T follicular helper cell (primary cell): ENCODE results near the gene PALM3.
"Not testable (repeated sequence)": the region's sequence is repeated elsewhere in the genome, so short reads cannot be mapped to it uniquely, and the experiment has no call there.

Source experiments
- DNase-seq: peaks from one replicate; pipeline ENCODE4 v3.0.0-alpha.2; 2020; ENCODE audit warnings: low read depth

PALM3 gene

DNA sequence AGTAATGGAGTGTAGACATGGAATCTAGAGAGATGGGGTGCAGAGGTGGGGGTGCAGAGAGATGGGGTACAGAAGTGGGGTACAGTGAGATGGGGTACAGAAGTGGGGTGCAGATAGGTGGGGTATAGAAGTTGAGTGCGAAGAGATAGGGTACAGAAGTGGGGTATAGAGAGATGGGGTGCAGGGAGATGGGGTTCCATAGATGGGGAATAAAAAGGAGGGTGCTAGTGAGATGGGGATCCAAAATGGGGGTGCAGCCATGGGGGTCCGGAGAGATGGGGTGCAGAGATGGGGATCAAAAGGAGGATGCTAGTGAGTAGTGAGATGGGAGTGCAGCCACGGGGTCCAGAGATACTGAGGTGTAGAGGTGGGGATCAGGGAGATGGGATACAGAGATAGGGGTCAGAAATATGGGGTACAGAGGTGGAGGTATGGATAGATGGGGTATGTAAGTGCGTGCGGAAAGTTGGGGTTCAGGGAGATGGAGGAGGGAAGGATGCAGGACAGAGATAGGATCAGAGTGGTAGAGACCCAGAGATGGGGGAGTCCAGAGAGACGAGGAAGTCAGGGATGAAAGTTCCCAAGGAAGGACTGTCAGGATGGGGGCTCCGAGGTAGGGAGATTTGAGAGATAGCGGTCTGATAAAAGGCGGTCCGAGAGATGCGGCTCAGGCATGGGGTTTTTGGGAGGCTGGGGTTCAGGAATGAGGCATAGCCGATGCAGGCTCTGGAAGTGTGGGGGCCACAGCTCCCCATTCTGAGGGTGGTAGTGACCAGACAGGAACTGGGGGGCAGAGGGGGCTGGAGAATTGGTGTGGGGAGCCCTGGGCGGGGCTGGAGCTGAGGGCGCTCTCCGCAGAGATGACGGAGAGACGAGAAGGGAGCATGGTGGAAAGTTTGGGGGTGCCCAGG lies 3.4 kb downstream of the PALM3 start:
- no peak for DNase-seq

DNA sequence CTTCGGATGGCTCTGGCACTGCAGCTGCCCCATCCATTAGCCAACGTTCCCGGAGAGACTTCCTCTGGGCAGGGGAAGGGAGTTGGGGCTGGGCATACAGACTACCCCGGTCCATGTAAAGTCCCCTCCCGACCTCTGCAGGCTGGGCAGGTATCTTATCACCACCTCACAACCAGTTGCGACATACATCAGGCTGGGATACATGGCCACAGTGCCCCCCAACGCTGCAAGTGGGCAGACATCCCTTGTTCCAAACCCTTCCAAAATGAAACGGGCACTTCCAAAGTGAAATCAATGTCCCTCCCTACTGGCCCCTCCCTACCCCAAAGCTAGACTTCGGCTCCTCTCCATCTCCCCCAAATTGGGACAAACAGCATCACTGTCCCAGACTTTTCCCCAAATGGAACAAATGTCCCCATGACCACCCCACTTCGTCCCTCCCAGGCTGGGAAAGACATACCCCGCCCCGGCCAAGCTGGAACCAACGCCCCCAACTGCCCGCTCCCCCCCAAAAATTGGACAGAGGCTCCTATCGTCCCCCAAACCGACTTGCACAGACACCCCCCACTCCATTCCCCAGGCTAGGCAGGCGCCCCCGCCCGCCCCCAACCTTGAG lies 5.0 kb downstream of the PALM3 start:
- DNase-seq = no peak

DNA sequence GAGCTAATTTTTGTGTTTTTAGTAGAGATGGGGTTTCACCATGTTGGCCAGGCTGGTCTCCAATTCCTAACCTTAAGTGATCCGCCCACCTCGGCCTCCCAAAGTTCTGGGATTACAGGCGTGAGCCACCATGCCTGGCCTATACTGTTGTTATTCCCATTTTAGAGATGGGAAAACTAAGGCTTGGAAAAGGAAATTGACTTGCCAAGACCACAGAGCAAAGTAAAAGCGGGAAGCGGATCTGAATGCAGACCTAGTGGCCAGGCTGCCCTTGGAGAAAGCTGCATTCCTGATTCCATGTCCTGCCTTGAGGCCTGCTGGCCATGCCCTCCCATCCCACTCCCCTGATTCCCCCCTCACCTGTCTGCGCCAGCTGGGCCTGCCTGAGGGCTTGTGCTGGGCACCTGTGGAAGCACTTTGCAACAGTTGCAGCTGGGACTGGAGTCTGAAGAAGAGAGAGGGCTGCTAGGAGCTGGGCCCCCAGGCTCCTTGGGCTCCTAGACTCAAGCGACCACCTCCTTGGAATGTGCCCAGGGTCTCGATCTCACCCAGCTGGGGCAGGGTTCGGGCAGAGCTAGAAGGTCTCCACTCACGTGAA lies 5.7 kb downstream of the PALM3 start:
- no peak for DNase-seq

DNA sequence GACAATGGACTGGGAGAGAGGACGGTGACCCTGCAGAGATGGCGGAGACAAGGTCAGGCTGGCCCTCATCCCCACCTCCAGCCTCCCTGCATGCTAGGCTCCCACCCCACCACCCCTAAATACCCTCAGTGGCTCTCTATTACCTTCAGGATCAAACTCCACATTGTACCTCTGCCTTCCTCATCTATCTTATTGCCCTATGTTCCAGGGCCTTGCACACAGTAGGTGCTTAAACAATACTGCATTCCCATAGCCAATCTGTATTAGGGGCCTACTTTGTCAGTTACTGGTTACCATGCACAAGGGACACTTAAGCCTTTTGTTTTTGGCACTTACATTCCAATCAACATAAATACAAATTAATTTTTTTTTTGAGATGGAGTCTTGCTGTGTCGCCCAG lies 6.5 kb downstream of the PALM3 start:
- no peak for DNase-seq

DNA sequence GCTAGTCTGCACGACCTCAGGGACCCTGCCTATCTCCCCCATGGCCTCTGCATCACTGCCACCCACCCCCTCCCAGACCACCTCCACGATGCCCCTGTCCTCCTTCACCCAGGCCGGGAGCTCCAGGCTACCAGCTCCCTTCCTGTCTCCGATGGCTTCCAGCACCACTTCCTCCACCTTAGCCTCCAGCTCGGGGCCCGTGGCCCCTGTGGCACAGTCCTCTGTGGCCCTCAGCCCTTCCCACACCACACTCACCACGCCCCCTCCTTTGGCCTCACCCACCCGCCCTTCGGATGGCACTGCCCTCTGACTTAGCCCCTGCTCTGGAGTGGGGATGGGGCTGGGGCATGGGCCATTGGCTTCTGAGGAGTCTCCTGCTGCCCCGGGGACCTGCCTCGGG lies 7.2 kb downstream of the PALM3 start:
- DNase-seq = no peak

DNA sequence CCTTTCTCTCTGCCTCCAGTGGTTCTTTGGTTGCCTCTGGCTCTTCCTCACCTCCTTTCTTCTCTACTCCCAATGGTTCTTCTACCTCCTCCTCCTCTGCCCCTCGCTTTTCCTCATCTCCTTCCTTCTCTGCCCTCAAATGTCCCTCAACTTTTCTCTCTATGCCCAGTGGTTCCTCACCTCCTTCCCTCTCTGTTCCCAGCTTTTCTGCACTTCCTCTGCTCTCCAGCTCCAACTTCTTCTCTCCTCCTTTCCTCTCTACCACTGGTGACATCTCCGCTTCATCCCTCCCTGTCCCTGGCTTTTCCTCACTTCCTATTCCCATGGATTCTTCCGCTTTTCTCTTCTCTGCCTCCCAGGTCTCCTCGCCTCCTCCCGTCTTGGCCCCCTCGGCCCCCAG lies 7.8 kb downstream of the PALM3 start:
- no peak for DNase-seq

DNA sequence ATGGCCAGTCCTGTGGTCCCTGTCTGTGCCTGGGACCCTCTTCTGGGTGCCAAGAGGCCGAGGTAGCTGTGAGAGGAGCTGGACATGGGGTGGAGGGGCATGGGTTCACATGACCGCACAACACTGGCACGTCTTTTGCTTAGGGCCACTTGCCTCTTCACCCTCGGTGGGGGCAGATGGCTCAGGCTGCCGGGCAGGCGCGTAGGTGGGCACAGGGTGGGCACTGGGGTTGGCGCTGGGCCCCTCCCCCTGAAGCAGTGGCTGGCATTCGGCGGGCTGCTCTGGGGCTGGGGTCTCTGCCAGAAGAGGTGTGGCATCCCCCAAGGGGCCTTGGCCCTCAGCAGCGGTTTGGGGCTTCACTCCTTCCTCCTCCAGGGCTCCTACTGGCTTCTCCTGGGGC lies 8.4 kb downstream of the PALM3 start:
- DNase-seq = no peak

DNA sequence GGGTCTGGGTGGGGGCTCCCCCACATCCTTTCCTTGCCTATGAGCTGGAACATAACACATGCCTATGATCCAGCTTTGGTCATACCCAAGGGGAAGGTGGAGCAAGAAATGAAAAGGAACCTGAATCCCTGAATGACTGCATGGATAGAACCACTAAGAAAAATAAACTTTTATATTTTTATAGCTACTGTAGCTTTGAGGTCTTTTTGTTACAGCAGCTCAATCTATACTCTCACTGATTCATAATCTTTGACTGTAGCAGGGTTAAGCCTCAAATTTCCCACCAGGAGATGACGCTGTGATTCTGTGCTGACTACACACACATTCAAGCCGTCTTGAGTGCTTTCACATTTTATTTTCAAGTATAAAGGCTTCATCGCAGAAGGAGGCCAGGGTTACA lies 8.8 kb downstream of the PALM3 start:
- no peak for DNase-seq

DNA sequence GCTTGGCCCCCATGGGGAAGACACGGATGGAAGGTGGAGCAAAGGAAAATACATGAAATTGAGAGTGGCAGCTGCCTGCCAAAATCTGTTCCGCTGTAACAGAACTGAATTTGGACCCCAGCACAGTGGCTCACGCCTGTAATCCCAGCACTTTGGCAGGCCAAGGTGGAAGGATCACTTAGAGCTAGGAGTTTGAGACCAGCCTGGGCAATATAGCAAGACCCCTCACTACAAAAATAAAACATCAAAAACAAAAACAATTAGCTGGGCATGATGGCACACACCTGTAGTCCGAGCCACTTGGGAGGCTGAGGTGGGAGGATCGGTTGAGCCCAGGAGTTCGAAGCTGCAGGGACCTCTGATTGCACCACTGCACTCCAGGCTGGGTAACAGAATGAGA lies 9.4 kb downstream of the PALM3 start:
- DNase-seq = no peak

DNA sequence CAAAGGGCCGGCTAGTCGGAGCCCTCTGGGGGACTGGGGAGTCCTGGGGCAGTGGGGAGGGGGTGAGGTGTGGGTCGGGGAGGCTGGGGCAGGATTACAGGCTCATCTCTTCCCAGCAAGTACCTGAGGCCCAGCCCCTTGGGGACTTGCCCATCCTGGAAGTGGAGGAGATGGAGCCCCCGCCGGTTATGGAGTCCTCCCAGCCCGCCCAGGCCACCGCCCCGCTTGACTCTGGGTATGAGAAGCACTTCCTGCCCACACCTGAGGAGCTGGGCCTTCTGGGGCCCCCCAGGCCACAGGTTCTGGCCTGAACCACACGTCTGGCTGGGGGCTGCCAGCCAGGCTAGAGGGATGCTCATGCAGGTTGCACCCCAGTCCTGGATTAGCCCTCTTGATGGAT lies 9.9 kb downstream of the PALM3 start:
- no peak for DNase-seq

DNA sequence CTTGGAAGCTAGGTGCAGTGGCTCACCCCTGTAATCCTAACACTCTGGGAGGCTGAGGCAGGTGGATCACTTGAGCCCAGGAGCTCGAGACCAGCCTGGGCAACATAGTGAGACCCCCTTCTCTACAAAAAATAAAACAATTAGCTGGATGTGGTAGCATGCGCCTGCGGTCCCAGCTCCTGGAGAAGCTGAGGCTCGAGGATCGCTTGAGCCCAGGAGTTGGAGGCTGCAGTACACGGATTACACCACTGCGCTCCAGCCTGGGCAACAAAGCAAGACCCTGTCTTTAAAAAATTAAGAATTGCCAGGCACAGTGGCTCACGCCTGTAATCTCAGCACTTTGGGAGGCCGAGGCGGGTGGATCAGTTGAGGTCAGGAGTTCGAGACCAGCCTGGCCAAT lies 10.9 kb downstream of the PALM3 start:
- not testable (repeated sequence) for DNase-seq

DNA sequence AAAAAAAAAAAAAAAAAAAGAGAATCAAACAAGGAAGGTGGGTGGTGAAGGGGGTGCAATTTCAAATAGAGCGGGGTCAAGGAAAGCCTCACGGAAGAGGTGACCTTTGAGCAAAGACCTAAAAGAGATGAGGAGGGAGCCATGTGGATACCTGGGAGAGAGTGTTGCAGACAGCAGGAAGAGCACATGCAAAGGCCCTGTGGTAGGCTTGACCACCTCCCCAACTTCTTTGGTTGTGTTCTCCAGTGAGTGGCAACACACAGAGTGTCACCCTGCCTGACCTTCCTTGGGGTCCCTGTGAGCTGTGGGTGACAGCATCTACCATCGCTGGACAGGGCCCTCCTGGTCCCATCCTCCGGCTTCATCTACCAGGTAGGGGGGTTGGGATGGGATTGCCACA lies 11.4 kb downstream of the PALM3 start:
- DNase-seq = no peak

DNA sequence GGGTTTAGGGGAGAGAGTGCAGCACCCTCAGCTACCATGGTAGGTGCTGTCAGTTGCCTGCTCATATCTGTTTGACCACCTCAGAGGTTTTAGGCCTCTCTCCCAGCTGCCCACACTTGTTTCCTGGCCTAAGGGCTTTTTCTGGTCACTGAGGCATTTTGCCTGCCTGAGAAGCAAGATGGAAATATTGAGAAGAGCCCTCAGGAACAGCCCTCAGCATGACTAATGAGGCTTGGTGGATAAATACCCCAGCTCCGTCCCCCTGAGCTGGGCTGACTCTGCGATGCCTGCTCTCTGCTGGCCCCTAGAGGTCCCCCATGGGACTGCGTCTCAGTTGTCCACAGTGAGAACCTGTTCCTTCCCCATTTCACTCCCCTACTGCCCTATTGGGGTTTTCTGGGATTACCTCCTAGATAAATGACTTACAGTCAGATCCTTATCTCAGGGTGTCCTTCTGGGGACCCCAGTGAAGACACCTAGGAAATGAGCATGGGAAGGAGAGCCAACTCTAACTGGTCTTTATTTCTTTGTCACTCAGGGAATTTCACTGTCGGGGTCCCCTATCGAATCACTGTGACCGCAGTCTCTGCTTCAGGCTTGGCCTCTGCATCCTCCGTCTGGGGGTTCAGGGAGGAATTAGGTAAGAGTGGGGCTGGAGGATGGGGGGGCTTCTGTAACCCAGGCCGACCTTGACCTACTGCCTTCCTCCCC lies 13.3 kb downstream of the PALM3 start:
- peak; percentile 56 for DNase-seq

DNA sequence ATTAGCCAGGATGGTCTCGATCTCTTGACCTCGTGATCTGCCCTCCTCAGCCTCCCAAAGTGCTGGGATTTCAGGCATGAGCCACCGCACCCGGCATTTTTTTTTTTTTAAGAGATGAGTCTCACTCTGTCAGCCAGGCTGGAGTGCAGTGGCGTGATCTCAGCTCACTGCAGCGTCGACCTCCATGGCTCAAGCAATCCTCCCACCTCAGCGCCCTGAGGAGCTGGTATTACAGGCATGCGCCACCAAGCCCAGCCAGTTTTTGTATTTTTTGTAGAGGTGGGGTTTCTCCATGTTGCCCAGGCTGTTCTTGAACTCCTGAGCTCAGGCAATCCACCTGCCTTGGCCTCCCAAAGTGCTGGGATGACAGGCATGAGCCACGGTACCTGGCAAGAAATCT lies 14.0 kb downstream of the PALM3 start:
- DNase-seq = not testable (repeated sequence)

DNA sequence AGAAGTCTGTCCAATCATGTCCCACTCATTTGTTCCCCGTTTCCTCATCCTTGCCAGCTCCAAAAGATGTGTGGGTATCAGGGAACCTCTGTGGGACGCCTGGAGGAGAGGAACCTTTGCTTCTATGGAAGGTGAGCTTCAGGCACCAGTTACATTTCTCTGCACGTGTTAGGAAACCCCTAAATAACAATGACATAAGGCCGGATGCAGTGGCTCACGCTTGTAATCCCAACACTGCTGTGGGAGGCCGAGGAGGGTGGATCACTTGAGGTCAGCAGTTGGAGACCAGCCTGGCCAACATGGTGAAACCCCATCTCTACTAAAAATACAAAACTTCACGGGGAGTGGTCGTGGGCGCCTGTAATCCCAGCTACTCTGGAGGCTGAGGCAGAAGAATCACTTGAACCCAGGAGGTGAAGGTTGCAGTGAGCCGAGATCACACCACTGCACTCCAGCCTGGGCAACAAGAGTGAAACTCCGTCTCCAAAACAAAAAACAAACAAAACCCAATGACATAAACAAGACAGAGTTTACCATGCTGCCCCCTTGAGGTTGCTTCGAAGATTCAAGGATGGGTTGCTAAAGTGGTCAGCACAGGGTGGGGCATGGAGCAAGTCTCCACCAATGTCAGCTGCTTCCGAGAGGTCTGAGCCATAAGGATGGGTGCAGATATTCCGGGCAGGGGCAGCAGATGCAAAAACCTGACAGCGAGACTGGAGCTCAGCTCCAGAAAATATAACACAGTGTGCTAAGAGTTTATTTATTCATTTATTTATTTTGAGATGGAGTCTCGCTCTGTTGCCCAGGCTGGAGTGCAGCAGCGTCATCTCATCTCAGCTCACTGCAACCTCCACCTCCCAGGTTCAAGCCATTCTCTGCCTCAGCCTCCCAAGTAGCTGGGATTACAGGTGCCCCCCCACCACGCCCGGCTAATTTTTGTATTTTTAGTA lies 18.9 kb downstream of the PALM3 start:
- peak; percentile 22 for DNase-seq

DNA sequence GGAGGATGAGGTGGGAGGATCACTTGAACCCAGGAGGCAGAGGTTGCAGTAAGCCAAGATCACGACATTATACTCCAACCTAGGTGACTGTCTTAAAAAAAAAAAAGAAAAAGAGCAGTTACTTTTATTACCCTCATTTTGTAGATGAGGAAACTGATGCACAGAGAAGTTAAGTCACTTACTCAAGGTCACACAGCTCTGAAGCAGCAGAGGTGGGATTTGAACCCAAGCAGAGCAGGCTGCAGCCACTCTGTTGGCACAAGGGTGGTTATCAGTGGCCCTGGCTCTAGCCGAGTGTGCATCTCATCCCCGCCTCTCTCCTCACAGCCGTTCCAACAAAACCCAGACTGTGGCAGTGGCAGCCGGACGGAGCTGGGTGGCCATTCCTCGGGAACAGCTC lies 22.7 kb downstream of the PALM3 start:
- no peak for DNase-seq

DNA sequence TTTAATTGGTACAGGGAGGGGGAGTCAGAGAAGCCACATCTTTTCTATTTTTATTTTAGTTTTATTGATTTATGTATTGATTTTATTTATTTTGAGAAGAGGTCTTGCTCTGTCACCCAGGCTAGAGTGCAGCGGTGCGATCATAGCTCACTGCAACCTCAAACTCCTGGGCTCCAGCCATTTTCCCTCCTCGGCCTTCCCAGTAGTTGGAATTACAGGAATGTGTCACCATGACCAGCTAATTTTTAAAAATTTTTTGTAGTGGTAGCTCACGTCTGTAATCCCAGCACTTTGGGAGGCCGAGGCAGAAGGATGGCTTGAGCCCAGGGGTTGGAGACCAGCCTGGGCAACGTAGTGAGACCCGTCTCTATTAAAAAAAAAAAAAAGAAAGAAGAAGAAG lies 26.2 kb downstream of the PALM3 start:
- no peak for DNase-seq

DNA sequence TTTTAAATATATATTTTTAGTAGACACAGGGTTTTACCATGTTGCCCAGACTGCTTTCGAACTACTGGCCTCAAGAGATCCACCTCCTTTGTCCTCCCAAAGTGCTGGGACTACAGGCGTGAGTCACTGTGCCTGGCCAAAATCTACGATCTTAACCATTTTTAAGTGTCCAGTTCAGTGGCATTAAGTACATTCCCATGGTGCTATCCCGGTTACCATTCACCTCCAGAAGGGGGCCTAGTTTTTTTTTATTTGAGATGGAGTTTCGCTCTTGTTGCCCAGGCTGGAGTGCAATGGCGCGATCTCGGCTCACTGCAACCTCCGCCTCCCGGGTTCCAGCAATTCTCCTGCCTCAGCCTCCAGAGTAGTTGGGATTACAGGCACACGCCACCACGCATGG lies 26.7 kb downstream of the PALM3 start:
- not testable (repeated sequence) for DNase-seq

DNA sequence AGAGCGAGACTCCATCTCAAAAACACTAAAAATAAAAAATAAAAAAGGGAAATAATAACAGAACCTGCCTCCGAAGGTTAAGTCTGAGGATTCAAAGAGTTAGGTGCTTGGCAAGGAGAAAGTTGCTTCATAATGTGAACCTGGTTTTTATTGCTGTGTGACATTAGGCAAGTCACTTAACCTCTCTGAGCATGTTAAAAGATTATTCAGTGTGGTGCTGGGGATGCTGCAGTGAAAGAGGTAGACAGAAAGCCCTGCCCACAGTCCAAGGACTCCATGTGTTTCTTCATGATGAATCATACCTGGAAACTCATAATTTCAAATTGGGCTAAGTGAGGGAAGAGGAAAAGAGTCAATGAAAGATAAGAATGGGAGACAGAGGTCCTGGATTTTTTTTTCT lies 27.9 kb downstream of the PALM3 start:
- no peak for DNase-seq

DNA sequence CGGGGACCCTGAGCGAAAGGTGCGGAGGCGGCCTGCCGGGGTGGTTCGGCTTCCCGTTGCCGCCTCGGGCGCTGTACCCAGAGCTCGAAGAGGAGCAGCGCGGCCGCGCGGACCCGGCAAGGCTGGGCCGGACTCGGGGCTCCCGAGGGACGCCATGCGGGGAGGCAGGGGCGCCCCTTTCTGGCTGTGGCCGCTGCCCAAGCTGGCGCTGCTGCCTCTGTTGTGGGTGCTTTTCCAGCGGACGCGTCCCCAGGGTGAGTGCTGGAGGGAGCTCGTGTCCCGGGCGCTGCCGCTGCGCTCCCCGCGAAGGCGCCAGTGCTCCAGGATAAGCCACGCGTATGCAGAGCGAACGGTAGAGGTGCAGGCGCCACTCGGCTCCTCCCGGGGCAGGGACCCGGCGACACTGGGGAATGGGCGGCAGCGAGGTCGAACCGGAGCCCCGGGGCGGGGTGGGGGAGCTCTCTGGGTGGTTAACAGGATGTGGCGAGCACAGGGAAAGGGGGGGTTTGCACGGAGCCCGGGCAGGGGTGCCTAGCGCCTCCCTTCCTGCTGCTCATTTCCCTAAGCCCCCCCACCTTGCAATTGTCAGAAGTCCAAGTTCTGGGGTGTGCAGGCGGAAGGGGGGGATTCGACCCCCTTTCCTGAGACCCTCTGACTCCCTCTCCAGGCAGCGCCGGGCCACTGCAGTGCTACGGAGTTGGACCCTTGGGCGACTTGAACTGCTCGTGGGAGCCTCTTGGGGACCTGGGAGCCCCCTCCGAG lies 30.0 kb downstream of the PALM3 start, which contains the start of gene IL27RA:
IL27RA (plus strand) TSS at position 44 of the 762 bp plus-strand sequence; CDS start at position 155, 111 bp downstream.
- peak; percentile 70 for DNase-seq
